Right hindlimb (tissue), 1 donor: ENCODE results near the gene CHP2.
"Not testable (repeated sequence)": the region's sequence is repeated elsewhere in the genome, so short reads cannot be mapped to it uniquely, and the experiment has no call there.

Experiments used
- DNase-seq: peaks from one replicate; pipeline ENCODE4 v3.0.0-alpha.2; 2018

The CHP2 gene

GRCh38 chr16:23748630-23749029 is 6.2 kb upstream of the CHP2 start:
- no peak for DNase-seq

GRCh38 chr16:23751053-23751452 is 3.8 kb upstream of the CHP2 start:
- not testable (repeated sequence) for DNase-seq

- DNase-seq: no peak
These were observed 775 bp upstream of the CHP2 start for GRCh38 chr16:23753908-23754593.

- no peak for DNase-seq
These were observed 621 bp downstream of the CHP2 start for GRCh38 chr16:23755484-23755809.

GRCh38 chr16:23757116-23757515 is 2.3 kb downstream of the CHP2 start:
- no peak for DNase-seq

GRCh38 chr16:23757937-23758619 is 3.3 kb downstream of the CHP2 start:
- DNase-seq: no peak

- DNase-seq: no peak
These were observed 11.1 kb downstream of the CHP2 start for GRCh38 chr16:23765933-23766332.

- no peak for DNase-seq
These were observed 13.8 kb downstream of the CHP2 start for GRCh38 chr16:23768581-23768980.

GRCh38 chr16:23771027-23771426 is 16.2 kb downstream of the CHP2 start:
- no peak for DNase-seq

GRCh38 chr16:23771642-23772041 is 16.8 kb downstream of the CHP2 start:
- no peak for DNase-seq

- no peak for DNase-seq
These were observed 18.5 kb downstream of the CHP2 start for GRCh38 chr16:23773339-23773738.

- DNase-seq: no peak
These were observed 26.4 kb downstream of the CHP2 start for GRCh38 chr16:23781176-23781575.

- DNase-seq: no peak
These were observed 30.1 kb downstream of the CHP2 start for GRCh38 chr16:23784811-23785447.

- no peak for DNase-seq
These were observed 31.0 kb downstream of the CHP2 start for GRCh38 chr16:23785842-23786241.

GRCh38 chr16:23786964-23787561 is 32.2 kb downstream of the CHP2 start:
- no peak for DNase-seq

GRCh38 chr16:23788685-23789084 is 33.9 kb downstream of the CHP2 start:
- DNase-seq: no peak

- DNase-seq: no peak
These were observed 40.6 kb downstream of the CHP2 start for GRCh38 chr16:23795378-23795777.

GRCh38 chr16:23796941-23797340 is 42.1 kb downstream of the CHP2 start:
- no peak for DNase-seq

- DNase-seq: peak; percentile 44
These were observed 46.6 kb downstream of the CHP2 start for GRCh38 chr16:23801378-23801777.

GRCh38 chr16:23802776-23803175 is 48.0 kb downstream of the CHP2 start:
- DNase-seq: no peak

- DNase-seq: no peak
These were observed 48.8 kb downstream of the CHP2 start for GRCh38 chr16:23803591-23804123.

- DNase-seq: no peak
These were observed 52.2 kb downstream of the CHP2 start for GRCh38 chr16:23807028-23807427.
